Stimulated activated CD8-positive, alpha-beta memory T cell treated with anti-CD3 and anti-CD28 coated beads, Interleukin-15, amount 100 ng/mL, for 24 hours (primary cell): ENCODE measurements around the gene PTPRJ.
"Not testable (repeated sequence)": the region's sequence is repeated elsewhere in the genome, so short reads cannot be mapped to it uniquely, and the experiment has no call there.

Source experiments
- DNase-seq: peaks from one replicate; pipeline ENCODE4 v3.0.0-alpha.2; 2020; ENCODE audit warnings: low read depth

PTPRJ gene

DNA sequence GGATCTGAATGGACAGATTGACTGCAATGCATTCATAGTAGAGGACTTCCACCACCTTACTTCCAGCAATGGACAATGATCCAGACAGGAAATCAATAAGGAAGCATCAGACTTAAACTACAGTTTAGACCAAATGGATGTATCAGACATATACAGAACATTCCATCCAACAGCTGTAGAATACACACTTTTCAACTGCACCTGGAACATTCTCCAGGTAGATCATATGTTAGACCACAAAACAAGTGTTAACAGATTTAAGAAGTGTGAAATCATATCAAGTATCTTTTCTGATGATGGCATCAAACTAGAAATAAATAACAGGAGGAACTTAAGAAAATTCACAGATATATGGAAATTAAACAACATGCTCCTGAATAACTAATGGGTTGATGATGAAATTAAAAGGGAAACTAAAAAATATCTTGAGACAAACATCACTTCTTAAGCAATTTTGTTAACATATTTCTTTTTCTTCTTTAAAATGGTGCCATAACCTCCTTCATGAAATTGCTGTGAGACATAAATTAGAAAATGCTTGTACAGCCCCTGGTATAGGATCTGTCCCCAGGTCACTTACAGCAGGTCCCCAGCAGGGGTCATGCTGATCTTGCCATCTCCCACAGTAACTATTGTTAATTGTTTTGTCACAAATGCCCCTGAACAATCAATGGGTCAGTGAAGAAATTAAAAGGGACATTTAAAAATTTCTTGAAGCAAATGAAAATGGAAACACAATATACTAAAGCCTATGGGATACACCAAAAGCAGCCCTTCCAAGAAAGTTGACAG, 136.3 kb downstream of the PTPRJ start:
- DNase-seq = no peak

- no peak for DNase-seq
Observed at GRCh38 chr11:48122246-48122645, 141.9 kb downstream of the PTPRJ start.

GRCh38 chr11:48122656-48123055, 142.3 kb downstream of the PTPRJ start:
- DNase-seq = no peak

- no peak for DNase-seq
Observed at GRCh38 chr11:48123254-48123875, 143.0 kb downstream of the PTPRJ start.

DNA sequence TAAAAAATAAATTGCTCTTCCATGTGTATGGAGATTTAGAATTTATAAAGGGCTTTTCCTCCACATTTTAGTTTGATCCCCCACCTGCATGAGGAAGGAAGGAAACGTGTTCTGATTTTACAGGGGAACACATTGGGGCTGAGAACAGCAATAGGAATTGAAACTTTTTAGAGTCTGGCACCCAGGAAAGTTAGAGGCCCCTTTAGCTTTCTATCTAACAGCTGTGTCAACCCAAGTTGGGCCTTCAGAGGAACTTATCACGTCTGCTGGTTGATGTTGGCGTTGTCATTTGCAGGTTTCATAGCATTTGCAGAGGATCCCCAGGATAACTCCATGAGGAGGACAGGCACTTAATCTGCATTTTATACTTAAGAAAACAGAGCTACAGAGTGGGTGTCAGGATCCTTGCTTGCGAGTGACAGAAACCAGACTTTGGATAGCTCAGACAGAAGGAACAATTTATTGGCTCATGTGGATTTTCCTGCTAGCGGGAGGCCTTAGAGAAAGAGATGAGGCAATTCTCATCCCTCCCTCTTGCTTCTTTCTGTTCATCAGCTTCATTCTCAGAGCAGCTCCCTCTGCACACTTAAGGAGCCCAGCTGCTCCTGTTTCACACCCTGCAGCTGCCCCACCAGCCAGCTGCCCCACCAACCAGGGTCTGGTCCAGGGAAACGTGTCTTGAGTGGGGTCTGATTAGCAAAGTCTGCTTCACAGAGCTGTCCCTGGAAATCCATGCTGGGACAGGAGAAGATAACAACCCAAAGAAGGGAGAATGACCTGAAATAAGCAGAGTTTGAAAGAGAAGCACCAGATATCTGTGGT, 143.8 kb downstream of the PTPRJ start:
- DNase-seq = no peak

DNA sequence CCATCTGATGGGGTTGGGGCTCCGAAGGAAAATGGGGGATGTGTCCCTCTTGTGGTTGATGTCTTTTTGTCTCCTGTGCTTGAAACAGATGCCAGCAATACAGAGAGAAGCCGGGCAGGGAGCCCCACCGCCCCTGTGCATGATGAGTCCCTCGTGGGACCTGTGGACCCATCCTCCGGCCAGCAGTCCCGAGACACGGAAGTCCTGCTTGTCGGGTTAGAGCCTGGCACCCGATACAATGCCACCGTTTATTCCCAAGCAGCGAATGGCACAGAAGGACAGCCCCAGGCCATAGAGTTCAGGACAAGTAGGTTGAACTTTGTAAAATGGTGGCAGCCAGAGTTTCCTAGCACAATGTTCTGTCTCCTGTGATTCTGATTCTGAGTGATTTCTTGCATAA, 144.5 kb downstream of the PTPRJ start:
- DNase-seq = no peak

GRCh38 chr11:48125866-48126265, 145.5 kb downstream of the PTPRJ start:
- no peak for DNase-seq

DNA sequence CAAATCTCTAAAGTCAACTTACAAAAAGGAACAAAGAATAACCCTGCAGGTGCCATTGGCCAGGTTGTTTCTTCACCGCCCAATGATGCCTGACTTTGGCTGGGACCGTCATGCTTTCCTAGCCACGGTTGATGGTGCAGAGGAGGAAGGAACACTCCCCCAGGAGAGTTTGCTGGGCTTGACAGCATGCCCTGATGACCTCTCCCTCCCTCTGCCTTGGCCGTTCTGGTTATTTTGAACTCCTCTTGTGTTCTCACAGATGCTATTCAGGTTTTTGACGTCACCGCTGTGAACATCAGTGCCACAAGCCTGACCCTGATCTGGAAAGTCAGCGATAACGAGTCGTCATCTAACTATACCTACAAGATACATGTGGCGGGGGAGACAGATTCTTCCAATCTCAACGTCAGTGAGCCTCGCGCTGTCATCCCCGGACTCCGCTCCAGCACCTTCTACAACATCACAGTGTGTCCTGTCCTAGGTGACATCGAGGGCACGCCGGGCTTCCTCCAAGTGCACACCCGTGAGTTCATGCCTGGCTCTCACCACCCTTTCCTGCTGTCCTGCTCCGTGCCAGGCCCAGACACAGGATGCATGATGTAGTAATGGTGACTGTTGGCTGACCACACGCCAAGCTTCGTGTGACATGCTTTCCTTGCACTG, 147.3 kb downstream of the PTPRJ start:
- no peak for DNase-seq

GRCh38 chr11:48129697-48130395, 149.5 kb downstream of the PTPRJ start:
- no peak for DNase-seq

GRCh38 chr11:48134221-48134922, 154.0 kb downstream of the PTPRJ start:
- no peak for DNase-seq

DNA sequence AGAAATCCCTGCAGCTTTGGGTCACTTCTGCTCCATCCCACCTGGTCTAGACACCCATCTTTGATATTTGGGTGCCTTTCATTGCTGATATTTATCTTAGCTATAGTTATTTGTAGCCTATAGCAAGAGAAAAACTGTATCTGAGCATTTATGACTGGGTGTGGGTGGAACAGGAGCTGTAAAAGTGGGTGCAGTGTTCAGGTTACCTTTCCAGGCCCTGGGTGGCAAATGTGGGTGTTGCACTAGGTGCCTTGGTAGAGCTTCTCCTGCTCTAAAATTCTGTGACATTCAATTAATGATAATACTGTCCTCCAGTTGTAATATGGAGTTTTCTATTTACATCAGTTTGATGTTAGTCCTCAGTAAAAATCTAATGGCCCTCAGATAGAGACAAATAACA, 157.9 kb downstream of the PTPRJ start:
- no peak for DNase-seq

- DNase-seq = not testable (repeated sequence)
Observed at GRCh38 chr11:48139896-48140295, 159.5 kb downstream of the PTPRJ start.

GRCh38 chr11:48141475-48142122, 161.2 kb downstream of the PTPRJ start:
- DNase-seq = no peak

DNA sequence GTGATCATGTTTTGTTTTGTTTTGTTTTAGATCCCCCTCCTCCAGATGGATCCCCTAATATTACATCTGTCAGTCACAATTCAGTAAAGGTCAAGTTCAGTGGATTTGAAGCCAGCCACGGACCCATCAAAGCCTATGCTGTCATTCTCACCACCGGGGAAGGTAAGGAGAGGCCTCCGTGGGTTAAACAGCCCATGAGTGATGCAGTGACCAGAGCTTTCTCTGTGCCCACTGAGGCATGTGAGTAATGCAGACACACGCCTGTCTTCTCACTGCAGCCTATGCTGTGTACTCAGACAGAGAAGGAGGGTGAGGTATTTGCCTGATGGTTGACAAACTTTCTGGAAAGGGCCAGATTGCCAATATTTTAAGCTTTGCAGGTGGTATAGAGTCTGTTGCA, 162.5 kb downstream of the PTPRJ start:
- DNase-seq = no peak

- DNase-seq = no peak
Observed at GRCh38 chr11:48148749-48149148, 168.4 kb downstream of the PTPRJ start.

- no peak for DNase-seq
Observed at GRCh38 chr11:48150213-48150612, 169.9 kb downstream of the PTPRJ start.

- no peak for DNase-seq
Observed at GRCh38 chr11:48154151-48154550, 173.8 kb downstream of the PTPRJ start.

DNA sequence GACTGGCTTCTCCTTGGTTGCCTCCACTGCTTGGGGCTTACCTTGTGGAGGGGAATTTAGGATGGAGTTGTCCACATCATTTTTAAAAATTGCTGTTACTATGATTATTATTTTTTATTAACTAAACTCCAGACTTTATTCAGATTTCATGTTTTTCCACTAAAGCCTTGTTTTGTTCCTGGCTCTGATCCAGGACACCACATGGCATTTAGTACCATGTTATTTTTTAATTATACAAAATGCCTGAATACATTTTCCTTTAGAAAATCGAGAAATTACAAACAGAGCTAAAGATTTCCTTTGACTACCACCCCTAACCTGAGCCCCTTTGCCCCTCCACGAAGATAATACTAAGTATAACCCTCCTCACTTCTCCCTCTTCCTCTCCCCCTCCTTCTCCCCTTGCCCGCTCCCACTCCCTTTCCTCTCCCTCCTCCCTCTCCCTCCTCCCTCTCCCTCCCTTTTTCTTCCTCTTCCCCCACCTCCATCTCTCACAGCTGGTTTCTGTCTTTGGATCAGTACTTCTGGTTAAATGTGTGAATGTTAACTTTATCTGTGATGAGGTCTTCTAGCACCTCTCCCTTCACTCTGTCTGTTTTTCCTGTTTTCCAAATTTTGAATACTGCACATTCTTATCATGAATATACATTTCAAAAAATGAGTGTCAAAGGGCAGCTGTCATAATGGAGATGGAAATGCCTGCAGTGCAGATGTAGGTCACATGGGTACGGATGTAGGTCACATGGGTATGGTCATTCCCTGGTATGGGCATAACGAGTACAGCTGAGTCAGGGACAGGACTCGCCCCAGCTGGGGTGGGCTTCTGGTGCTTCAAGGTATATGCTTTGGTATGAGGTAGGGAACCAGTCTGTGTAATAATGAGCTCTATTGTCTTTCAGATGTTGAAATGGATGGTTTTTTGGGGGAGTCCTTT, 181.9 kb downstream of the PTPRJ start:
- DNase-seq = no peak

- DNase-seq = no peak
Observed at GRCh38 chr11:48162885-48163268, 182.5 kb downstream of the PTPRJ start.
